ENCODE results near the gene CCDC12.

The CCDC12 gene

GRCh38 chr3:46957092-46957820, 19.3 kb downstream of the CCDC12 start:
- no peak for DNase-seq (ENCODE audit: low read depth in 2 of 2)

DNA sequence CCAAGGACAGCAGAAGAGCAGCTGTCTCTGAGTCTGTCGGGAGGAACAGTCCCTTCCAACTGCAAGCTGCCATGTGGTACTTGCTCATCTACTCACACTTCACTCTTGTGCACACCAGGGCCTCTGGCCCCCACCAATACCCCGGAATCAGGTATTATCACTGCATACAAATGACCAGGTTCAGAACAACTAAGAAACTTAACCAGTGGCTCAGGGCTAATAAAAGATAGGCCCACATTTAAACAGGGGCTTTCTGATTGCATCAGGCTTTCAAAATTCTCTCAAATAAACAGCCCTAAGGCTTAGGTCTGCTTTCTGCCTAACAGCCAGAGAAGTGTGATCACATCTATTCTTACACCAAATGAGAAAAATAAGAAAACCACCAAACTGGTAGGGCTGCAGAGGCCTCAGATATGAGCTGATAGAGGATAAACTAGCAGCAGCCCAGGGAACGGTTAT, 20.7 kb downstream of the CCDC12 start:
- no peak for DNase-seq (ENCODE audit: low read depth in 2 of 2)

DNA sequence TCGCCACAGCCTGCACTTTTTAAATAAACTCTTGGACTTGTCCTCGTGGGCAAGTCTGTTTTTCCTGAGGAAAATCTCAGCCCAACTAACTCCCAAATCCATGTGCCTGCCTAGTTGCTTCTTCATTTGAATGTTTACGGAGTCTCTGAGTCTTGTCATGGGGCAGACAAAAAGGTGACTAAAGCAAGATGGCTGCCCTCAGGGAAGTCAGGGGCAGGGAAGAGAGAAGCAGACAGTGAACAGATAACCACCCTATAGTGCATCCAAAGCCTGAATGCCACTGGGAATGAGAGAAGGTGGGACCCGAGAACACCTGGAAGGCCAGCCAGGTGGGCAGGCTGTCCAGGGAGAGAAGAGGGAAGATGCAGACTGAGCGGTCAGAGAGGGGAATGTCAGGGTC, 21.4 kb downstream of the CCDC12 start:
- DNase-seq (ENCODE audit: low read depth in 2 of 2) = no peak

DNA sequence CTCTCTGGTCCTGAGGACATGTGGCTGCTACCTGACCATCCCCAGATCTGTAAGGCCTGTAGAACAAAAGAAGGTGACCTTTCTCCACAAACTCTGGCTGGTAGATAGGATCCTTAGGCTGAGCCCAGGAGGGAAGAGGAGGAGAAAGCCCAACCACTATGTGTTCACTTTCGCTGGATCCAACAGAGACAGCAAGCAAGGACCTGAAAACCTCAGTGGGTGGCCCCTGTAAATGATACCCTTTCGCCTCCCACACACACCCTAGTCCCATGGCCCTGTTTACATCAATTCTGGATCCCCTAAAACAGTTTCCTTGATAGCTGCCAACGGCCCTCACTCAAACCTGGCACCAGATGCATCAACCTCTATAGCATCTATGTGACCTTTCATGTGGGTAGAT, 22.4 kb downstream of the CCDC12 start:
- no peak for DNase-seq (ENCODE audit: low read depth in 2 of 2)

GRCh38 chr3:46953234-46954010, 23.1 kb downstream of the CCDC12 start:
- DNase-seq (ENCODE audit: low read depth in 2 of 2) = no peak

GRCh38 chr3:46952813-46953212, 23.7 kb downstream of the CCDC12 start:
- no peak for DNase-seq (ENCODE audit: low read depth in 2 of 2)

GRCh38 chr3:46950650-46951241, 25.8 kb downstream of the CCDC12 start:
- DNase-seq (ENCODE audit: low read depth in 2 of 2) = no peak

DNA sequence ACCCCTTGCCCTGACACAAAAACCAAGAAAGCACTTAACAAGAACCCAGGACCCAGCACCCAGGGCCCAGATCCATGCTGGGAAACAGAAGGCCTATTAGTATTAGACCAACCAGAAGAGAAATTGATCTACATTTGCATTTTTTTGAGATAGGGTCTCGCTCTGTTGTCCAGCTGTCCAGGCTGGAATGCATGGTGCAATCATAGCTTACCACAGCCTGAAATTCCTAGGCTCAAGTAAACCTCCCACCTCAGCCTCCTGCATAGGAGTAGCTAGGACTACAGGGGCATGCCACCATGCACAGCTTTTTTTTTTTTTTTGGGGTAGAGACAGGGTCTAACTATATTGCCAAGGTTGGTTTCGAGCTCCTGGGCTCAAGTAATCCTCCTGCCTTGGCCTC, 26.4 kb downstream of the CCDC12 start:
- DNase-seq (ENCODE audit: low read depth in 2 of 2) = no peak

- no peak for DNase-seq (ENCODE audit: low read depth in 2 of 2)
These were observed 27.5 kb downstream of the CCDC12 start for GRCh38 chr3:46948830-46949671.

DNA sequence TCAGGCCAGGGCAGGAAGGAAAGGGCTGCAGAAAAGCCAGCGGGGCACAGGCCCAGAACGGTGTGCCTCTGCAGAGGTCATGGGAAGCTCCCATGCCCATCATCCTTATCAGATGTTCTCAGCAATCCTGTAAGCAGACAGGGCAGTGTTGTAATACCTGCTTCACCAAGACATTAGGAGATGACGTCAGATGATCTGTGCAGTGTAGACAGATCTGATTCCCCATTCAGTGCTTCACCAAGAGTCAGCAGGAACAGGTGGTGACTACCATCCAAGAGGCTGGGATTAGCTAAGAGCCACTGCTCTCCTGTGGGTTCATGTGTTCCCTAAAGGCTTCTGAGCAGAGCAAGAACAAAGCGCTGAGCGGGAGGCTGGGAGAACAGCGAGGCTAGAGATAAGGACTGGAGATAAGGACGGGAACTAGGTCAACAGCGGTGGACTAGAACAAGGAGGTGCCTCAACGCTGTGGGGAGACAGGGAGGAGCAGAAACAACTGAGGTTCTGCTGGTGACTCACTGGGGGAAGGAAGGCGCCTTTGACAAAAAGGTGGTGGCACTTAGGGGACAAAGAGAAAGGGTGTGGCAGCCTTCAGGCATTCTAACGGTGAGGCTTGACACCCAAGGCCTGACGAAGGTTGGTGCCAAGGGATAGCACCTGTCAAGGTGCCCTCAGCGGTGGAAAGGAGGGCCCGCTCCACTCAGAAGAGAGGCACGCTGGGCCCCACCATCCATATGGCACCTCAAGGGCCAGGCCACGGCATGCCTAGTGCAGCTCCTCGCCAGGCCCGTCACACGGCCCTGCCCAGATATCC, 28.4 kb downstream of the CCDC12 start:
- DNase-seq (ENCODE audit: low read depth in 2 of 2) = peak in 1 of 2 donors; percentile 51

- DNase-seq (ENCODE audit: low read depth in 2 of 2) = no peak
These were observed 29.0 kb downstream of the CCDC12 start for GRCh38 chr3:46947546-46947901.

- peak; percentile 21 to 42 for DNase-seq (ENCODE audit: low read depth in 2 of 2)
These were observed 29.5 kb downstream of the CCDC12 start for GRCh38 chr3:46946856-46947545.

GRCh38 chr3:46946416-46946815, 30.1 kb downstream of the CCDC12 start:
- DNase-seq (ENCODE audit: low read depth in 2 of 2) = no peak

DNA sequence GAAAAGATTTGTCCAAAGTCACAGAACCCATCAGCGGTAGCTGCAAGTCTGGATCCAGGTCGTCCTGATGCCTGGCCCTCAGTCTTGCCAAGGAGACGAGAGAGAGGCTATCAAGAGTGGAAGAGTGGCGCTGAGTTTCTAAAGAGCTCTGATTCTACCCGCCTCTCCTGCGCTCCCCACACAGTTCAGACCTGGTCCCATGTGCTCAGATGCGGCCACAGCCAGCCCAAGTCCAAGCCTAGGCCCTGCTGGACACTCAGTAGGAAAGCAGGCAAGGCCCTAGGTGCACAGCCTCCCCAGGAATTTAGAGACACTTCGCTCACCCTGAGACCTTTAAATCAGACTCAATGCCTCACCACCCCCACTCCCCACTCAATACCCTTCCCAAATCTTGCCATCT, 32.4 kb downstream of the CCDC12 start:
- DNase-seq (ENCODE audit: low read depth in 2 of 2) = no peak

DNA sequence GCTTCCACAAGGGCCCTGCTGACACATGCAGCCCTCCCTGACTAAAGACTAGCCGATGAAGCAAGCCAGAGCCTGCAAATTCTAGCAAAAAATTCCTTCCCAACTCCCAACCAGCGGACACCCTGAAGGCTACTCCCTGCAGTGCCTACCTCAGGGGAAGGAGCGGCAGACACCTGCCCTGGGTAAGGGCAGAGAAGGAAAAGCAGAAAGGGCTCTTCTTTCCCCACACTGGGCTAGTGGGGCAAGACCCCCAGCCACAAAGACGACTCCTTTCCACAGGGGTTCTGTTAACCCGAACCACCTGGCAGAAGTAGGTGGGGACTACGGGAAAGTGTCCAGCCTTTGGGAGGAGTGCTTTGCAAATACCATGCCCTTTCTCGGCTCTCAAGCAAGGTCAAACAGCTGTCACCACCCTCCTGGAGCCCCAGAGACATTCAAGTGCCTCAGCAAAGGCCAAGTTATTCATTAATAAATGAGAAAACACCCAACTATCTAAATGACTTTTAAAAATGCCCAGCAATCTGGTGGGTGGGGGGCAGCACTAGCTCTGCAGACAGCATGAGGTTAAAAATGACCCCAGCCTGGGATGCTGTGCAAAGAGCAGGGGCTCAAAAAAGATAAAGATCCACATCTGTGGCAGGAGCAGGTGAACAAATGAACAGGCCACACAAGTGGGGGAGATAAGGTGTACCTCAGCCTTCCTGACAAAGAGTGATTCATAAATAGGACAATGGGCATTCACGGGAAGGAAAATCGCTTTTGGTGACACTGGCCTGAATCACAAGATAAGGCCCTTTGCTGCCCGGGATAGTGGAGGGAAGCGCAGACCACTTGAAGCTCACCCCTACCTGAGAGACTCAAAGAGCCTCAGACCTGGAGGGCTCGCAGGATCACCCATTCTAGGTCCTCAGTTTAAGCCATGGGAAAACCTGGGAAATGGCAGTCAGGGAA, 33.0 kb downstream of the CCDC12 start:
- DNase-seq (ENCODE audit: low read depth in 2 of 2) = no peak

- no peak for DNase-seq (ENCODE audit: low read depth in 2 of 2)
These were observed 33.9 kb downstream of the CCDC12 start for GRCh38 chr3:46942481-46943236.

DNA sequence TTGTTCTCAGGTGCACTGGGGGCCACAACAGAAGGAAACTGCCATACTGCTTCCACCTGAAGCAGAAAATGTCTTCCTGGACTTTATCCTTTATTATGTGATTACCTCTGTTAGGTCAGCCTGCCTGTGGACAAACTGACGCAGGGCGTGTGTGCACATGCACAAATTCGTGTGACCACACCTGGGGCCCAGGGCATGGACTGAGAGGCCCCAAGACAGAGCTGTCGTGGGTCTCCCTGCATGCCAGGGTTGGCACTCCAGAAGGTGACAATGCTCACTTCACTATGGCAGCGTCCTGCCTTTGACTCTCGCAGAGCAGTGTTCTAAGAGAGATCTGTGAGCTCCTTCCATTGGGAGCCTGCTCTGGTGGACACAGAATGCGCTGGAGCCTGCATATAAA, 34.5 kb downstream of the CCDC12 start:
- no peak for DNase-seq (ENCODE audit: low read depth in 2 of 2)

GRCh38 chr3:46939578-46940445, 36.7 kb downstream of the CCDC12 start:
- DNase-seq (ENCODE audit: low read depth in 2 of 2) = no peak
